Cardiac fibroblast (primary cell): ENCODE measurements around the gene OGFOD2.
A peak's percentile ranks its signal among the peaks of the same experiment; 100 is the strongest.

ENCODE experiments used
- DNase-seq, 2 donors: peaks; one replicate each; pipeline versions ENCODE4 v3.0.0 to v3.0.0-alpha.2; 2010; ENCODE audit warnings: low read depth in 2 of 2
- H3K4me3 ChIP-seq, 2 donors: replicated peaks in 1 of 2; 1 replicate in 1 of 2; 2 replicates in 1 of 2; pipeline ENCODE4 v1.5.1; 2011; ENCODE audit warnings: low read depth in 2 of 2, low read length in 2 of 2, mild to moderate bottlenecking in 2 of 2, moderate library complexity in 1 of 2
- TF ChIP-seq, protein P1 (sequence below): IDR thresholded peaks from one replicate; pipeline ENCODE4 v1.5.1; 2011; ENCODE audit warnings: low read depth, mild to moderate bottlenecking, low read length, inconsistent platforms

The OGFOD2 gene

DNA sequence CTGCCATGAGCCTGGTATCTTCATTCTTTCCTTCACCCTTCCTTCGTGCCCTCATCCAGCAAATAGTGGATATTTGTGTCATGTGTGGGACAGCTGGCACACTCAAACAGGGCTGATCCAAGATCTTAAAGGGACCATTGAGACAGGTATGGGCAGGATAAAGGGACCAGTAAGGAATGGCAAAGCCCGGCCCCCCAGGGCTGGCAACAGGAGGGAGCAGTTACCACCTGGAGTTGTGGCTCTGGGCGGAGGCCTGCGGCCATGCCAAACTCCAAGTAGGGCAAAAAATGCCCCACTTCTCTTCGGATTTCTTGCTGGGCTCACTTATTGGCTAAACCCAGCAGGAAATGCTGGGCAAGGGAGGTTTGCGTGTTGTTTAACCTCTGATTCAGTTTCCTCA lies 2.1 kb downstream of the OGFOD2 start:
- TF ChIP-seq, protein P1, sequence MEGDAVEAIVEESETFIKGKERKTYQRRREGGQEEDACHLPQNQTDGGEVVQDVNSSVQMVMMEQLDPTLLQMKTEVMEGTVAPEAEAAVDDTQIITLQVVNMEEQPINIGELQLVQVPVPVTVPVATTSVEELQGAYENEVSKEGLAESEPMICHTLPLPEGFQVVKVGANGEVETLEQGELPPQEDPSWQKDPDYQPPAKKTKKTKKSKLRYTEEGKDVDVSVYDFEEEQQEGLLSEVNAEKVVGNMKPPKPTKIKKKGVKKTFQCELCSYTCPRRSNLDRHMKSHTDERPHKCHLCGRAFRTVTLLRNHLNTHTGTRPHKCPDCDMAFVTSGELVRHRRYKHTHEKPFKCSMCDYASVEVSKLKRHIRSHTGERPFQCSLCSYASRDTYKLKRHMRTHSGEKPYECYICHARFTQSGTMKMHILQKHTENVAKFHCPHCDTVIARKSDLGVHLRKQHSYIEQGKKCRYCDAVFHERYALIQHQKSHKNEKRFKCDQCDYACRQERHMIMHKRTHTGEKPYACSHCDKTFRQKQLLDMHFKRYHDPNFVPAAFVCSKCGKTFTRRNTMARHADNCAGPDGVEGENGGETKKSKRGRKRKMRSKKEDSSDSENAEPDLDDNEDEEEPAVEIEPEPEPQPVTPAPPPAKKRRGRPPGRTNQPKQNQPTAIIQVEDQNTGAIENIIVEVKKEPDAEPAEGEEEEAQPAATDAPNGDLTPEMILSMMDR = no peak
- no peak overlapping the region for H3K4me3 ChIP-seq
- no peak for DNase-seq

DNA sequence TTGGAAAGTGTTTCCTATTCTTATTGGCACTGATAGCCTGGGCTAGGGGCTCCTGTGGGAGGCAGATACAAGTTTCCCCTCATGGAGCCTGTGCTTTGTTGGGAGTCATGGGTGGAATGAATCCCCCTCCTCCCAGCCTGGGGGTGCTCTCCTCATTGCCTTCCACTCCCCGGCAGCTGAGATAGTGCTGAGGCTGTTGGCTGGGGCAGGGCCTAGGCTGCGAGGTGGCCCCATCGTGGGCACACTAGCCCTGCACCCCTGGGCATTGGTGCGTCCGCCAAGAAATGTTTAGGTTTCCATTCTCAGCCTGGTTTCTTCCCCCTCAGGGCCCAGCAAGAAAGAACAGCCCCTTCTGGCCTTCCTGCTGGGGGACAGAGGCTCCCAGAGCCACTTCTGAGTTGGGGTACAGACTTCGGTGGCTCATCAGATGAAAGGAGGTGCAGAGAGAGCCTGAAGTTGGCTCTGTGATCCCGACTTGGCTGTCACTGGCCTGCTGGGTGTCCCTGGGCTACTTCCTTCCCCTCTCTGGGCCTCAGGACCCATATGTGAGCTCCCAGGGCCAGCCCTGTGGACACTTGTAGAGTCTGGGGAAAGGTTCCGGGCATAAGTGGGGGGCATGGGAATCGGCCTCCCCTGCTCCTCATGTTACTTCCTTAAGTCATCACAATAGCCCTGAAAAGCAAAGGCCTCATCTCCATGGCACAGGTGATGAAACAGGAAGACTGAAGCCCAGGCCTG lies 2.8 kb downstream of the OGFOD2 start:
- H3K4me3 ChIP-seq = no peak overlapping the region

DNA sequence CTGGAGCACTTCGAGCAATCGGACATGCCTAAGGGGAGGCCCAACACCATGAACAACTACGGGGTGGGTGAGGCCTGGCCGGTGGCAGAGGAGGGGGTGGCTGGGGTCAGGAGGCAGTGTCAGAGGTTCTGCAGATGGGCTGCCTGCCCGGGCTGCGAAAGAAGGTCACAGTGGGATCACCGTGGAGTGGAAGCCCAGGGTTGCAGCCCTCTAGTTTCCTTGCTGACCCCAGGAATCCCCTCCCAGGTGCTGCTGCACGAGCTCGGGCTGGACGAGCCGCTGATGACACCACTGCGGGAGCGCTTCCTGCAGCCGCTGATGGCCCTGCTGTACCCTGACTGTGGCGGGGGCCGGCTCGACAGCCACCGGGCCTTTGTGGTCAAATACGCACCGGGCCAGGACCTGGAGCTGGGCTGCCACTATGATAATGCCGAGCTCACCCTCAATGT lies 3.5 kb downstream of the OGFOD2 start:
- TF ChIP-seq, protein P1 = no peak
- H3K4me3 ChIP-seq = no peak overlapping the region
- no peak for DNase-seq

More for the DNA sequence above, 2.8 kb downstream of the OGFOD2 start:
- TF ChIP-seq, protein P1 = no peak
- DNase-seq = no peak

DNA sequence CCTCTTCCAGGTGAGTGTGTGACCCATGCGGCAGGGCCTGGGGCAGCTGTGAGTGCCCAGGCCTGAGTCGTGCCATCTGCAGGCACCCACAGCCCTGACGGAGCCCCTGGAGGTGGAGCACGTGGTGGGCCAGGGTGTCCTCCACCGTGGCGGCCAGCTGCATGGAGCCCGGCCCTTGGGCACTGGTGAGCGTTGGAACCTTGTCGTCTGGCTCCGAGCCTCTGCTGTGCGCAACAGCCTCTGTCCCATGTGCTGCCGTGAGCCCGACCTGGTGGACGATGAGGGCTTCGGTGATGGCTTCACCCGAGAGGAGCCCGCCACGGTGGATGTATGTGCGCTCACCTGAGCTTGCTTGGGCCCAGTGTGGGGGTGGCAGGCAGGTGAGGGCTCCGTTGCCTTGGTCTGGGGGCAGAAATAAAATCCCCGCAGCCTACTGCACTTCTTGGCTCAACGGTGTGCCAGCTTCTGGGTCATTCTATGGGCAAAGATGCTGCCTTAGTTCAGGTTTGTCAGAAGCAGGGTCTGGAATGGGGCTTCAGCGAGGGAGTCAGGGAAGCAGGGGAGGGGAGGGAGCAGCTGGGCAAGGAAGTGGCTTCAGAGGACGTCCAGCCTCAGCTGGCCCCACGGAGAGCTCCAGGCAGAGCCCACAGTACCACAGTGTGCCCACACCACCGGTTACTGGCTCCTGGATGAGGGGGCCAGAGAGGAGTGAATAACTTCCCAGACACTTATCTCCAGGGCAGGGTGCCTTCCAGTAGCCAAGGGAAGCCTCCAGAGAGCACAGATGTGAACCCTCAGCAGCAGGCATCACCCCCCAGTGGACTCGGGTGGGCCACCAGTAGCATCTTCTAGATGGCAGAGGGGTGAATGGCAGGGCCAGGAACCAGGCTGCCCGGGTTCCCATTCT lies 4.2 kb downstream of the OGFOD2 start:
- DNase-seq = no peak
- H3K4me3 ChIP-seq = peak overlapping the region; percentile 86 to 91
- TF ChIP-seq, protein P1 = no peak

DNA sequence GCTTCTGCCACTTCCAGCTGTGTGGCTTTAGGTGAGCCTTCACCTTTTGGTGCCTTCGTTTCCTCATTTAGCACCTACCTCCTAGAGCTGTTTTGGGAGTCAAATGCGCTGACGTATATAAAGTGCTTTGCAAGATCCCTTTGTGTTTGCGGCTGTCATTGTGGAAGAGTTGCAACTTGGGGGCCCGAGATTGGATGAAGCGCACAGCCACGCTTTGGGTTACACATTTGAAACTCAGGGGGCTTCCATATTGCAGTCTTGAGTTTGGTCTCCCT lies 4.8 kb downstream of the OGFOD2 start:
- TF ChIP-seq, protein P1 = no peak
- peak overlapping the region; percentile 86 to 91 for H3K4me3 ChIP-seq
- peak; percentile 16 to 37 for DNase-seq

DNA sequence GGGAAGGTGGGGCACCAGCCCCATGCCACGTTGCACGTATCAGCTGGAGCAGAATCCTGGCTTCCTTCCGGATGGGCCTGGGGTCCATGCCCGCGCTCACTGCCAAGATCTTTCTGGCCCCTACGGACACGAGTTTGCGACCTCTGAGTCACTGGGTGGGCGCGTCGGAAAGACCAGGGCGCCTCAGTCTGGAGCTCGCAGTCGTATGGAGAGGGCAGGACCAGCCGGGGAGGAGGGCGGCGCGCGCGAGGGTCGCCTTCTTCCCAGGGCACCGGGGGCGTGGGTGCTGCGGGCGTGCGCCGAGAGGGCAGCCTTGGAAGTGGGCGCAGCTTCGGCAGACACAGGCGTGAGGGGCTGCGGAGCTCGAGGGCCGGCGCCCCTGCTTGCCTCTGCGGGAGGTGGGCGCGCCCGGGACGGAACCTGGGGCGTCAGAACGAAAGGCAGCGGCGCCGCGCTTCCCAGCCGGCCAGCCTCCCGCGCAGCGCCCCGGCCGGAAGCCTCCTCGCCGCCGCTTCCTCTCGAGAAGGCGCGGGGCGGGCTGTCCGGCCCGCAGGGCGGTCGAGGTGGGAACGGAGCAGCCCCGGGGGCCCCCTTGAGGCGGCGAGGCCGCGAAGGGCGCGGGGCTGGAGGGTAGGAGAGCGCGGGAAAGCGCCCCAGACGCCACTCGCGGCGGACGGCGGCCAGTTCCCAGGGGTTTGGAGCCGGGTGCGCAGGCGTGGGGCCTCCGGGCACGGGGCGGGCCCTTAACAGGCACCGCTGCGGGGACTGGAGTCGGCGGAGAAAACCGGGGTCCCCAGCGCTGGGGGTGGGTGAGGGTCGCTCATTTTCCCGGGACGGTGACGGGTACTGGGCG lies 5.4 kb downstream of the OGFOD2 start, which contains the start of gene ARL6IP4:
Gene ARL6IP4 (plus strand): TSS at position 499 of the 853 bp plus-strand sequence. CDS start 459 bp downstream, outside the sequence.
- H3K4me3 ChIP-seq = peak within 1 kb of the TSS; percentile 86 to 91
- TF ChIP-seq, protein P1 = no peak
- peak; percentile 61 to 71 for DNase-seq
